ENCODE data around the gene GAL3ST2.
"Not testable (repeated sequence)": the region's sequence is repeated elsewhere in the genome, so short reads cannot be mapped to it uniquely, and the experiment has no call there.

GAL3ST2 gene

DNA sequence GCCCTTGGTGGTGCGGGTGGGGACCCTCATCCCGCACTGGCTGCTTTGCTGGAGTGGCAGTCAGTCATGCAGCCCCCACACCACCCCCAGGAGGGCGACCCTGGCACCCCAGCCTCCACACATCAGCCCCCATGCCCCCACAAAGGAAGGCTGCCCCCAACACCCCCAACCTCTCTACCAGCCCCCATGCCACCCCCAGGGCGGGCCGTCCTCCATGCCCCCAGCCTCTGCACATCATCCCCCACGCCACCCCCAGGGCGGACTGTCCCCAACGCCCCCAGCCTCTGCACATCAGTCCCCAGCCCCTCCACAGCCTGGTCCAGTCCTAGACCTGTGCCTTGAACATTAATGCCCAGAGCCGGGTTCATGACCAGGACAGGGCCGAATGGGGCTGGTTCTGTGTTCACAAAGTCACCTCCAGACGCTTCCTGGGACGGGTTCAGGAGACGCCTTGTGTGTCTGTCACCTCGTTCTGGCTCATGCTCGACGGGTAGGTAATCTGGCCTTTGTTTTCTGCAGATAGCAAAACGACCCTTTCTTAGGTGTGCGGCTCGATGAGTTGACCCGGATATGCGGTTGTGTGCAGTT, 23.8 kb upstream of the GAL3ST2 start:
- TF ChIP-seq, protein P1, sequence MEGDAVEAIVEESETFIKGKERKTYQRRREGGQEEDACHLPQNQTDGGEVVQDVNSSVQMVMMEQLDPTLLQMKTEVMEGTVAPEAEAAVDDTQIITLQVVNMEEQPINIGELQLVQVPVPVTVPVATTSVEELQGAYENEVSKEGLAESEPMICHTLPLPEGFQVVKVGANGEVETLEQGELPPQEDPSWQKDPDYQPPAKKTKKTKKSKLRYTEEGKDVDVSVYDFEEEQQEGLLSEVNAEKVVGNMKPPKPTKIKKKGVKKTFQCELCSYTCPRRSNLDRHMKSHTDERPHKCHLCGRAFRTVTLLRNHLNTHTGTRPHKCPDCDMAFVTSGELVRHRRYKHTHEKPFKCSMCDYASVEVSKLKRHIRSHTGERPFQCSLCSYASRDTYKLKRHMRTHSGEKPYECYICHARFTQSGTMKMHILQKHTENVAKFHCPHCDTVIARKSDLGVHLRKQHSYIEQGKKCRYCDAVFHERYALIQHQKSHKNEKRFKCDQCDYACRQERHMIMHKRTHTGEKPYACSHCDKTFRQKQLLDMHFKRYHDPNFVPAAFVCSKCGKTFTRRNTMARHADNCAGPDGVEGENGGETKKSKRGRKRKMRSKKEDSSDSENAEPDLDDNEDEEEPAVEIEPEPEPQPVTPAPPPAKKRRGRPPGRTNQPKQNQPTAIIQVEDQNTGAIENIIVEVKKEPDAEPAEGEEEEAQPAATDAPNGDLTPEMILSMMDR (IDR thresholded peaks at IDR 0.05; ENCODE audit: control insufficient read depth, extremely low read depth, insufficient read depth), result no peak
- DNase-seq (ENCODE audit: low read depth), result no peak
- no peak overlapping the region for H3K4me3 ChIP-seq (ENCODE audit: low read depth, low read length)

- no peak overlapping the region for H3K4me3 ChIP-seq (ENCODE audit: low read depth, low read length)
- no peak for DNase-seq (ENCODE audit: low read depth)
- TF ChIP-seq, protein P1 (IDR thresholded peaks at IDR 0.05; ENCODE audit: control insufficient read depth, extremely low read depth, insufficient read depth), result no peak
Measured at GRCh38 chr2:241753493-241753892, 23.1 kb upstream of the GAL3ST2 start.

- no peak for DNase-seq (ENCODE audit: low read depth)
Measured at GRCh38 chr2:241754042-241754441, 22.6 kb upstream of the GAL3ST2 start.

GRCh38 chr2:241755166-241755565, 21.5 kb upstream of the GAL3ST2 start:
- no peak overlapping the region for H3K4me3 ChIP-seq (ENCODE audit: low read depth, low read length)
- no peak for DNase-seq (ENCODE audit: low read depth)
- TF ChIP-seq, protein P1 (IDR thresholded peaks at IDR 0.05; ENCODE audit: control insufficient read depth, extremely low read depth, insufficient read depth), result no peak

More at GRCh38 chr2:241754042-241754441, 22.6 kb upstream of the GAL3ST2 start:
- TF ChIP-seq, protein P1 (IDR thresholded peaks at IDR 0.05; ENCODE audit: control insufficient read depth, extremely low read depth, insufficient read depth), result no peak
- no peak overlapping the region for H3K4me3 ChIP-seq (ENCODE audit: low read depth, low read length)

DNA sequence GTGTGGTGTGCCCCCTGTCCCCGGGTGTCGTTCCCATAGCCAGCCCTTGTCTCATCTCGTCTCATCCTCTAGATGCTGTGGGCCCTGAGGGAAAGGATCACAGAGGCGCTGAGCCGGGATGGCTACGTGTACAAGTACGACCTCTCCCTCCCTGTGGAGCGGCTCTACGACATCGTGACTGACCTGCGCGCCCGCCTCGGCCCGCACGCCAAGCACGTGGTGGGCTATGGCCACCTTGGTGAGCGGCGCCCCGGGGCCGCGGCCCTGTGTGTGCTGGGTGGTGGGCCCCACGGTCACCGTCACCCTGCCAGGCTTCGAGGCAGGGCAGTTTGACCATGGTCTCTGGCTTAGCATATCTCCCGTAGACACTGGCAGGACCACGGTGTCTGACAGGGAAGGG, 20.8 kb upstream of the GAL3ST2 start:
- no peak overlapping the region for H3K4me3 ChIP-seq (ENCODE audit: low read depth, low read length)
- DNase-seq (ENCODE audit: low read depth), result no peak
- TF ChIP-seq, protein P1 (IDR thresholded peaks at IDR 0.05; ENCODE audit: control insufficient read depth, extremely low read depth, insufficient read depth), result no peak

DNA sequence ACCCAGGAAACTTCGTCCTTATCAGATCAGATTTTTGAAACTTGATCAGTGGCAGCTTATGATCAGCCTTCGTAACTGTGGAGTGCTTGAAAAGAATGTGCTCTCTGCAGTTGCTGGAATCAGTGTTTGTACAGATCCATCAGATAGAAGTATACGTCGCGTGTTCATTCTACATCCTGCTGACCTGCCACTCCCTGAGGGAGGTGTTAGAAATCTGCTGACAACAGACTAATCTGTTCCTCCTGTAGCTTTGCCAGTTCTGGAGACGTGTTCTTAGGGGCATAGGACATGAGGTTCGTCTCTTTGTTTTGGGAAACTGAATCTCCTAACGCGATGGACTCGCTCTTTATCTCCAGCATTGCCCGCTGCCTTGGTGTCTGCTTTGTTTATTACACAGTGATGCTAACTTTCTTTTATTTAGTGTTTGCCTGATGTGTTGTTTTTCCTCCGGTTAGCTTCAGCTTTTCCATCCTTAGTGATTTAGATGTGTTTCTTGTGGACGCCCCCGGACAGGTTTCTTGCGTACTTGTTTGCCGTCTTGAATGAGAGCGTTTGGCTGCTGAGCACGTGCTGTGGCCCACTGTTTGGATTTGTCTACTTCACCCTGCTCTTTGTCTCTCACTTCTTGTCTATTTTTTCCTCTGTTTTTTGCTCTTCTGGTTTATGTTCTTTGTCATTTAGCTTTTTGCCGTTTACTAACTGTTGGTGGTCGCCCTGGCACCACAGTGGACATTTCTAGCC, 17.4 kb upstream of the GAL3ST2 start:
- DNase-seq (ENCODE audit: low read depth), result peak; percentile 46
- TF ChIP-seq, protein P1 (IDR thresholded peaks at IDR 0.05; ENCODE audit: control insufficient read depth, extremely low read depth, insufficient read depth), result no peak
- no peak overlapping the region for H3K4me3 ChIP-seq (ENCODE audit: low read depth, low read length)

DNA sequence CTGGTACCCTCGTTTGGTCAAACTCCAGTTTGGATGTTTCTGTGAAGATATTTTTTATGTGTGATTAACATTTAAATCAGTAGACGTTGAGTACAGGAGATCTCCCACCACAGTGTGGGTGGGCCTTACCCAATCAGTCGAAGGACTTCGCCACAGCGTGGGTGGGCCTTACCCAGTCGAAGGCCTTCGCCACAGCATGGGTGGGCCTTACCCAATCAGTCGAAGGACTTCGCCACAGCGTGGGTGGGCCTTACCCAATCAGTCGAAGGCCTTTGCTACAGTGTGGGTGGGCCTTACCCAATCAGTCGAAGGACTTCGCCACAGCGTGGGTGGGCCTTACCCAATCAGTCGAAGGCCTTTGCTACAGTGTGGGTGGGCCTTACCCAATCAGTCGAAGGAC, 16.7 kb upstream of the GAL3ST2 start:
- not testable (repeated sequence) for H3K4me3 ChIP-seq (ENCODE audit: low read depth, low read length); DNase-seq (ENCODE audit: low read depth)
